ENCODE data around the gene FAM89A. TPM values are rescaled to one million over a fixed set of nuclear protein-coding genes. Genes with fewer than 3 reads are reported as not detected.
"Not testable (repeated sequence)": the region's sequence is repeated elsewhere in the genome, so short reads cannot be mapped to it uniquely, and the experiment has no call there.

FAM89A gene
- total RNA-seq, 1 experiment from 2014 or later, result 16.7 TPM

GRCh38 chr1:230994860-230995259 is 45.2 kb downstream of the FAM89A start:
- DNase-seq (ENCODE audit: low spot score), result no peak

- no peak for DNase-seq (ENCODE audit: low spot score)
These were observed 47.8 kb downstream of the FAM89A start for GRCh38 chr1:230992100-230992774.

- no peak for DNase-seq (ENCODE audit: low spot score)
These were observed 52.6 kb downstream of the FAM89A start for GRCh38 chr1:230987448-230987847.

- DNase-seq (ENCODE audit: low spot score), result no peak
These were observed 53.1 kb downstream of the FAM89A start for GRCh38 chr1:230986976-230987375.

GRCh38 chr1:230985711-230986110 is 54.3 kb downstream of the FAM89A start:
- no peak for DNase-seq (ENCODE audit: low spot score)

- not testable (repeated sequence) for DNase-seq (ENCODE audit: low spot score)
These were observed 55.2 kb downstream of the FAM89A start for GRCh38 chr1:230984622-230985515.

GRCh38 chr1:230983811-230984210 is 56.2 kb downstream of the FAM89A start:
- no peak for DNase-seq (ENCODE audit: low spot score)

GRCh38 chr1:230982696-230983095 is 57.4 kb downstream of the FAM89A start:
- no peak for DNase-seq (ENCODE audit: low spot score)

- DNase-seq (ENCODE audit: low spot score), result no peak
These were observed 60.1 kb downstream of the FAM89A start for GRCh38 chr1:230979952-230980351.

GRCh38 chr1:230979389-230979716 is 60.7 kb downstream of the FAM89A start:
- no peak for DNase-seq (ENCODE audit: low spot score)

- DNase-seq (ENCODE audit: low spot score), result peak; percentile 99
These were observed 61.3 kb downstream of the FAM89A start, which contains the start of the genes ARV1 and TTC13 for GRCh38 chr1:230978491-230979388. ARV1 (plus strand) TSS chr1:230979094; CDS start chr1:230979106, 12 bp downstream. TTC13 (minus strand) TSS chr1:230978861; CDS start chr1:230978830, 31 bp downstream.

- DNase-seq (ENCODE audit: low spot score), result peak; percentile 78
These were observed 62.1 kb downstream of the FAM89A start for GRCh38 chr1:230977761-230978490.

GRCh38 chr1:230976825-230977747 is 63.0 kb downstream of the FAM89A start:
- peak; percentile 49 for DNase-seq (ENCODE audit: low spot score)

GRCh38 chr1:230976360-230976759 is 63.7 kb downstream of the FAM89A start:
- DNase-seq (ENCODE audit: low spot score), result no peak

GRCh38 chr1:230975636-230976035 is 64.4 kb downstream of the FAM89A start:
- DNase-seq (ENCODE audit: low spot score), result no peak

GRCh38 chr1:230972855-230973271 is 67.2 kb downstream of the FAM89A start:
- peak; percentile 4 for DNase-seq (ENCODE audit: low spot score)

GRCh38 chr1:230971771-230972170 is 68.3 kb downstream of the FAM89A start:
- no peak for DNase-seq (ENCODE audit: low spot score)

- DNase-seq (ENCODE audit: low spot score), result no peak
These were observed 69.6 kb downstream of the FAM89A start for GRCh38 chr1:230970432-230970831.

All from HT-29 (cell line).